OCI-LY3 (cell line): ENCODE results near the gene MTIF3.

ENCODE experiments used
- EZH2phosphoT487 ChIP-seq: fragments of 200-600 bp; shearing (Covaris generic); IDR thresholded peaks from 2 replicates; pipeline ENCODE4 v1.6.1; 2018; ENCODE audit warnings: antibody characterized with exemption, mixed run types, low read depth
- TF ChIP-seq, protein P1 (sequence below): fragments of 200-600, 300-600 bp; sonication (generic); IDR thresholded peaks from 2 replicates; pipeline ENCODE4 v1.5.1; 2014; ENCODE audit warnings: antibody characterized with exemption, low read length, low read depth

DNA sequence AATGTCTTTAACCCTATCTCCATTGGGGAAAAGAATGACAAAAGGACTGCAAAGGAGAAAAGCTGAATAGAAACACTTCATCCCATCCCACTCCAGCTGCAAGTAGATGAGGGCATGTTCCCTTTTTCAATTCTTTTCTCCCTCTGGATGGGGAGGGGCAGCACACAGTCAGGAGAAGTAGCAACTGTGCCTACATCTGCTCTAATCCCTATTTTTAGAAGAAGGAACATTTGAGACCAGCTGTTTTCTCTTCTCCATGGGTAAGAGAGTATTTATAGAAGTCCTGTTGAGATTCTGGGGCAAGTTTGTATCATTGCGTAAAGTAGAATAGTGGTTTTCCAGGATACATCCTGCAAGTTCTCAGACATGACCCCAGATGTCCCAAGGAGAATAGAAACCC is 35.2 kb downstream of the MTIF3 start:
- TF ChIP-seq, protein P1, sequence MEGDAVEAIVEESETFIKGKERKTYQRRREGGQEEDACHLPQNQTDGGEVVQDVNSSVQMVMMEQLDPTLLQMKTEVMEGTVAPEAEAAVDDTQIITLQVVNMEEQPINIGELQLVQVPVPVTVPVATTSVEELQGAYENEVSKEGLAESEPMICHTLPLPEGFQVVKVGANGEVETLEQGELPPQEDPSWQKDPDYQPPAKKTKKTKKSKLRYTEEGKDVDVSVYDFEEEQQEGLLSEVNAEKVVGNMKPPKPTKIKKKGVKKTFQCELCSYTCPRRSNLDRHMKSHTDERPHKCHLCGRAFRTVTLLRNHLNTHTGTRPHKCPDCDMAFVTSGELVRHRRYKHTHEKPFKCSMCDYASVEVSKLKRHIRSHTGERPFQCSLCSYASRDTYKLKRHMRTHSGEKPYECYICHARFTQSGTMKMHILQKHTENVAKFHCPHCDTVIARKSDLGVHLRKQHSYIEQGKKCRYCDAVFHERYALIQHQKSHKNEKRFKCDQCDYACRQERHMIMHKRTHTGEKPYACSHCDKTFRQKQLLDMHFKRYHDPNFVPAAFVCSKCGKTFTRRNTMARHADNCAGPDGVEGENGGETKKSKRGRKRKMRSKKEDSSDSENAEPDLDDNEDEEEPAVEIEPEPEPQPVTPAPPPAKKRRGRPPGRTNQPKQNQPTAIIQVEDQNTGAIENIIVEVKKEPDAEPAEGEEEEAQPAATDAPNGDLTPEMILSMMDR = no peak
- no peak for TF ChIP-seq EZH2phosphoT487
